Tibial nerve (tissue), 4 donors: Measurements from ENCODE around the gene ELAPOR2.

Experiments
- CTCF ChIP-seq, 5 experiments: fragments of 200-600 bp in 3 of 5; fragments of 450-650 bp in 2 of 5; sonication (generic) in 3 of 5; IDR thresholded peaks; one replicate each; pipeline ENCODE4 v1.5.1; 2016 to 2019; ENCODE audit warnings: antibody characterized with exemption in 5 of 5, mild to moderate bottlenecking in 3 of 5, moderate library complexity in 2 of 5
- EP300 ChIP-seq, 2 donors: sonication (generic); formaldehyde crosslinking; IDR thresholded peaks; one replicate each; pipeline ENCODE4 v1.6.1; 2017; ENCODE audit warnings: antibody characterized with exemption in 2 of 2, mild to moderate bottlenecking in 1 of 2
- POLR2A ChIP-seq, 2 donors: fragments of 450-650 bp; IDR thresholded peaks; one replicate each; pipeline ENCODE4 v1.6.1; 2017; ENCODE audit warnings: antibody characterized with exemption in 2 of 2, mild to moderate bottlenecking in 2 of 2, moderate library complexity in 2 of 2

DNA sequence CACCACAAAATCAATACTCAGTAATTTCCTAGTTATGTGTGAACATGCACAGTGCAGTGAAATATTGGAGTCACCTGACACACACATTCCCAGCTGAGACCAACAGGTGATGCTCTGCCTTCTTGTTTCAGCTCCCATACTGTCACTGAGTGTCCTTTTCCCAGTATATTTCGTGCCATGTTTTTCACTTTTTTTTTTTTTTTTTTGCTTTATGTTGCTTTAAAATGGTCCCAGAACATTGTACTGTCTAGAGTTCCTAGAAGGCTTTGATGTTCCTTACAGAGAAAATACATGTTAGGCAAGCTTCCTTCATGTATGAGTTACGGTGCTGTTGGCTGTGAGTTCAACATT is 45.6 kb downstream of the ELAPOR2 start:
- TF ChIP-seq CTCF (IDR thresholded peaks at IDR 0.05) (no peak), POLR2A (IDR thresholded peaks at IDR 0.05) (no peak), EP300 (IDR thresholded peaks at IDR 0.05) (no peak)
